Measurements from ENCODE around the gene GPX2. TPM values are rescaled to one million over a fixed set of nuclear protein-coding genes. Genes with fewer than 3 reads are reported as not detected.

GPX2 gene
- total and polyA plus RNA-seq, 8 donors, result 22.8 to 464 (median 196) TPM

DNA sequence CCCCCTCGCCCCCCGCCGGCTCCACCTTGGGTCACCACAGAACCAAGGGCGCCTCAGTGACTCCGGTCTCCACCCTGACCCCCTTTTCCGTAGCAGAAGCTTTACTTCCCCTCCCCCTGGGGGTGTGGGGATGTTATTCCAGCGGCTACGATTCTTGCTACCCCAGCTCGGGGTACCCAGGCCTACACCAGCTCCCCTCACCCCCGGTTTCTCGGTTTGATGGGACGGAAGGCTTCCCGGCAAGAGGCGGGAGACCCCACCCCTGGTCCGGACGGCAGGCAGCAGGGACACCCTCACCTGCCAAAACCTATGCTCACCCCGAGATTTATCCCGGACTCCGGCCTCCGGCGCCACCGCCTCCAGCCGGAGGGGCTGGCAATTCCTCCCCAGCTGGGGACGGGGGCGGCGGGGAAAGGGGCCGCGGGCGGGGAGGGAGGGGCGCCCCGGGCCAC lies 29.0 kb upstream of the GPX2 start:
- Histone ChIP-seq H3K4me1 (peaks cover 11 to 25% (median 23%) of the 10 kb centered on the region in 4 donors), H3K36me3 (no peaks in the 10 kb centered on the region), H3K9me3 (no peaks in the 10 kb centered on the region), H3K27ac (peak overlapping the region in 4 of 5 donors; percentile 1 to 73 (median 24)), H3K4me3 (peak overlapping the region; percentile 56 to 77 (median 70)), H3K27me3 (peaks cover 0 to 12% (median 0%) of the 10 kb centered on the region in 3 donors)
- DNase-seq, result peak in 1 of 2 donors; percentile 48
- intact Hi-C loops (cut with DNase I; ENCODE audit: low total_unique reads), result loop anchor here (10.0 kb wide), 1 partner anchor 47 kb away; no protein-coding TSS in a partner anchor
- no peak for TF ChIP-seq EP300 (IDR thresholded peaks at IDR 0.05)
- TF ChIP-seq POLR2A (IDR thresholded peaks at IDR 0.05), result no peak
- TF ChIP-seq POLR2AphosphoS5 (IDR thresholded peaks at IDR 0.05), result no peak
- TF ChIP-seq, protein P1, sequence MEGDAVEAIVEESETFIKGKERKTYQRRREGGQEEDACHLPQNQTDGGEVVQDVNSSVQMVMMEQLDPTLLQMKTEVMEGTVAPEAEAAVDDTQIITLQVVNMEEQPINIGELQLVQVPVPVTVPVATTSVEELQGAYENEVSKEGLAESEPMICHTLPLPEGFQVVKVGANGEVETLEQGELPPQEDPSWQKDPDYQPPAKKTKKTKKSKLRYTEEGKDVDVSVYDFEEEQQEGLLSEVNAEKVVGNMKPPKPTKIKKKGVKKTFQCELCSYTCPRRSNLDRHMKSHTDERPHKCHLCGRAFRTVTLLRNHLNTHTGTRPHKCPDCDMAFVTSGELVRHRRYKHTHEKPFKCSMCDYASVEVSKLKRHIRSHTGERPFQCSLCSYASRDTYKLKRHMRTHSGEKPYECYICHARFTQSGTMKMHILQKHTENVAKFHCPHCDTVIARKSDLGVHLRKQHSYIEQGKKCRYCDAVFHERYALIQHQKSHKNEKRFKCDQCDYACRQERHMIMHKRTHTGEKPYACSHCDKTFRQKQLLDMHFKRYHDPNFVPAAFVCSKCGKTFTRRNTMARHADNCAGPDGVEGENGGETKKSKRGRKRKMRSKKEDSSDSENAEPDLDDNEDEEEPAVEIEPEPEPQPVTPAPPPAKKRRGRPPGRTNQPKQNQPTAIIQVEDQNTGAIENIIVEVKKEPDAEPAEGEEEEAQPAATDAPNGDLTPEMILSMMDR (IDR thresholded peaks at IDR 0.05), result no peak
- 4 to 8% (median 5%) methylated on average over 17 to 31 of the region's 31 CpGs for WGBS, 5 donors

DNA sequence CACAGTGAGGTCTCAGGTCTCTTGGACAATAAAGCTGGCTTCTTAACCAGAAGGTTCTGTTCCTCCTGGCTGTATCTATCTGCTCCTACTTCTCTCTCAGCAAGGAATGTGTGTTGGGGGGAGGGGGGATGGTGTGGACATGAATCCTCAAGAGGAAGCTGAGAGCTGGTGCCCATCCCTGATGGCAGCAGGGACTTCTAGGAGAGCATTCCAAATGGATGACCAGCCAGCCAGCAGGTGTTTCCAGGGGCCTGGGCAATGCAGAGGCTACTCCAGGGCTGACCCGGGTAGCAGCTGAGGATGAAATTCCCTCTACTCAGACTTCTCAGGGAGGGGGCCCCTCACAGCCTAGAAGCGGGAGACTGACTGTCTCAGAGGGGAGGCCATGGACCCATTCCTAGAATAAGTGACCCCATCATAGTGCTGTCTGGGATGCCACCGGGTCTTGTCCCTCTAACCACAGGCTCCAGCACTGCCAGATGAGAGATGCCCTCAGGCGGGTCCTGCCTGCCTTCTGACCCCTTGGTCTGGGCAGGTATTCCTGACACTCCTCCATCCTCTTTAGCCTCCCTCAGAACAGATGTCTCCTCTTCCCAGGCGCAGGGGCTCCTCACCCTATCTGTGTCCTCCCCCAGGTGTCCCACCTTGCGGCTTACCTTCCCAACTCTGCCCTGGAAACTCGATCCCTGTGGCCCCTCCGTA lies 28.4 kb upstream of the GPX2 start:
- peaks cover 11 to 25% (median 23%) of the 10 kb centered on the region in 4 donors for H3K4me1 ChIP-seq
- H3K27me3 ChIP-seq, result peaks cover 0 to 12% (median 0%) of the 10 kb centered on the region in 3 donors
- no peaks in the 10 kb centered on the region for H3K9me3 ChIP-seq
- no peak for TF ChIP-seq EP300 (IDR thresholded peaks at IDR 0.05)
- no peak for TF ChIP-seq POLR2AphosphoS5 (IDR thresholded peaks at IDR 0.05)
- no peak for TF ChIP-seq POLR2A (IDR thresholded peaks at IDR 0.05)
- TF ChIP-seq, protein P1 (IDR thresholded peaks at IDR 0.05), result no peak
- H3K36me3 ChIP-seq, result no peaks in the 10 kb centered on the region
- 50 to 67% (median 52%) methylated on average over 8 of the region's 8 CpGs for WGBS, 5 donors
- intact Hi-C loops (cut with DNase I; ENCODE audit: low total_unique reads), result loop anchor here (10.0 kb wide), 1 partner anchor 46 kb away; no protein-coding TSS in a partner anchor
- peak overlapping the region; percentile 56 to 77 (median 70) for H3K4me3 ChIP-seq
- H3K27ac ChIP-seq, result peak overlapping the region in 1 of 5 donors; percentile 73
- DNase-seq, result peak in 1 of 2 donors; percentile 31

DNA sequence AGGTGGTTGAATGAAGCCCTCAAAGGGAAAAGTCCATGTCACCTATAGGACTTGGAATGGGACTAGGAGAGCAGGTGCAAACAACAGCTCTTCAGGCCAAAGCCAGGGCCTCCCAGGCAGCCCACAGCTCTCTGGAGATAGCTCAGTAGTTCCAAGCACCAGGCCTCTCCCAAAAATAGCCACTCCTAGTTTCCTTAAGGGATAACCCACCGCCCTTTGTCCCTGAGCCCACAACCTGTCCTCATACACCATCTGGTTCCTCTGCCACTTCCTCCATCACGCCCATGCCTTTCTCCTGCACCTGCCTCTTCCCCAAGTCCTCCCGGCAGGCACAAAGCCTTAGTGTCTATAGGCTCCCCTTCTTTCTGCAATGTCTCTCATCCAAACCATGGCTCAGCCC lies 27.5 kb upstream of the GPX2 start:
- Histone ChIP-seq H3K4me3 (no peak overlapping the region), H3K9me3 (no peaks in the 10 kb centered on the region), H3K27ac (no peak overlapping the region), H3K4me1 (peaks cover 11 to 25% (median 23%) of the 10 kb centered on the region in 4 donors), H3K27me3 (peaks cover 0 to 12% (median 0%) of the 10 kb centered on the region in 3 donors), H3K36me3 (no peaks in the 10 kb centered on the region)
- DNase-seq, result no peak
- WGBS, 5 donors, result 71 to 95% (median 84%) methylated on average over 3 of the region's 3 CpGs
- TF ChIP-seq, protein P1 (IDR thresholded peaks at IDR 0.05), result no peak
- TF ChIP-seq POLR2AphosphoS5 (IDR thresholded peaks at IDR 0.05), result no peak
- no peak for TF ChIP-seq EP300 (IDR thresholded peaks at IDR 0.05)
- no peak for TF ChIP-seq POLR2A (IDR thresholded peaks at IDR 0.05)
- intact Hi-C loops (cut with DNase I; ENCODE audit: low total_unique reads), result loop anchor here (10.0 kb wide), 1 partner anchor 45 kb away; no protein-coding TSS in a partner anchor

DNA sequence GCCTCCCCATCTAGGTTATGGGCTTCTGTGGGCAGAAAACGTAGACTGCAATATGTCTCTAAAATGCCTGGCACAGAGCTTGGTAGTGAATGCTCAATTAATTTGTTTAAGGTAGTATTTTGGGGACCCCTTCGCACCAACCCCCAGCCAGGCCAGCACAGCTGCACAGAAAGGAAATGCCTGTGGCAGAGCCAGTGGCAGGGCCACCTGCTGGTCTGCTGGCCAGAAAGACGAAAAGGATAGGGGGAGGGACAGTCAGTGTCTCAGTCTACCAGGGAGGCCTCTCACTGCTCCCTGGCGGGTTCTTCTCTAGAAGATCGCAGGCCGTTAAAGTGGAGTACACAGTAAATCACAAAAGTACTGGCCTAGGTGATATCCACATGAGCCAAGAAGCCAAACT lies 26.1 kb upstream of the GPX2 start:
- peaks cover 0 to 12% (median 0%) of the 10 kb centered on the region in 3 donors for H3K27me3 ChIP-seq

More for the DNA sequence above, 26.1 kb upstream of the GPX2 start:
- DNase-seq, result no peak
- no peak for TF ChIP-seq EP300 (IDR thresholded peaks at IDR 0.05)
- TF ChIP-seq, protein P1 (IDR thresholded peaks at IDR 0.05), result no peak
- TF ChIP-seq POLR2A (IDR thresholded peaks at IDR 0.05), result no peak
- TF ChIP-seq POLR2AphosphoS5 (IDR thresholded peaks at IDR 0.05), result no peak
- Histone ChIP-seq H3K9me3 (no peaks in the 10 kb centered on the region), H3K36me3 (no peaks in the 10 kb centered on the region), H3K4me3 (no peak overlapping the region), H3K4me1 (peaks cover 11 to 25% (median 23%) of the 10 kb centered on the region in 4 donors), H3K27ac (no peak overlapping the region)
- WGBS, 5 donors, result 77 to 89% (median 86%) methylated on average over 5 to 6 of the region's 6 CpGs
- intact Hi-C loops (cut with DNase I; ENCODE audit: low total_unique reads), result no loop called here
